Astrocyte (in vitro differentiated cells and primary cell): ENCODE measurements around the gene RGS16. TPM values are rescaled to one million over a fixed set of nuclear protein-coding genes. Genes with fewer than 3 reads are reported as not detected.
A peak's percentile ranks its signal among the peaks of the same experiment; 100 is the strongest.

Source experiments
- DNase-seq: peaks from one replicate; pipeline ENCODE4 v3.0.0-alpha.2; 2010; ENCODE audit warnings: low read depth
- FAIRE-seq: peaks from 2 replicates; lab custom pipeline; 2011; peaks lifted over from hg19 to GRCh38; lab: Jason Lieb, UNC
- H2AFZ ChIP-seq: 2 replicates; pipeline ENCODE4 v1.6.0; 2012; ENCODE audit warnings: low read depth, low read length, inconsistent platforms
- H3K27ac ChIP-seq: 2 replicates; pipeline ENCODE4 v1.5.1; 2011; ENCODE audit warnings: low read depth, low read length, inconsistent platforms
- H3K27me3 ChIP-seq: 2 replicates; pipeline ENCODE4 v1.6.0; 2011; ENCODE audit warnings: low read length, inconsistent platforms; ENCODE audit not compliant: insufficient read depth
- H3K36me3 ChIP-seq: 2 replicates; pipeline ENCODE4 v1.5.1; 2011; ENCODE audit warnings: low read length, inconsistent platforms; ENCODE audit not compliant: insufficient read depth
- H3K4me1 ChIP-seq: 2 replicates; pipeline ENCODE4 v1.5.1; 2011; ENCODE audit warnings: low read length, inconsistent platforms; ENCODE audit not compliant: insufficient read depth
- H3K4me2 ChIP-seq: 2 replicates; pipeline ENCODE4 v1.6.0; 2012; ENCODE audit warnings: low read length, inconsistent platforms
- H3K4me3 ChIP-seq: 2 replicates; pipeline ENCODE4 v1.5.1; 2011; ENCODE audit warnings: low read depth, mild to moderate bottlenecking, low read length, inconsistent platforms; ENCODE audit not compliant: insufficient read depth
- H3K79me2 ChIP-seq: 2 replicates; pipeline ENCODE4 v1.6.0; 2012; ENCODE audit warnings: mild to moderate bottlenecking, low read length, inconsistent platforms; ENCODE audit not compliant: insufficient read depth
- H3K9ac ChIP-seq: 2 replicates; pipeline ENCODE4 v1.6.0; 2012; ENCODE audit warnings: mild to moderate bottlenecking, low read length, inconsistent platforms
- H3K9me3 ChIP-seq: 2 replicates; pipeline ENCODE4 v1.5.1; 2012; ENCODE audit warnings: low read depth, mild to moderate bottlenecking, low read length, inconsistent platforms; ENCODE audit not compliant: insufficient read depth
- H4K20me1 ChIP-seq: 2 replicates; pipeline ENCODE4 v1.6.0; 2012; ENCODE audit warnings: low read length, inconsistent platforms; ENCODE audit not compliant: insufficient read depth
- H3K27ac Mint-ChIP-seq: one replicate; pipeline ENCODE4 v1.8.0; 2021; ENCODE audit warnings: mild to moderate bottlenecking, mixed read lengths; ENCODE audit not compliant: unreplicated experiment
- H3K27me3 Mint-ChIP-seq: one replicate; pipeline ENCODE4 v1.8.0; 2021; ENCODE audit warnings: low read depth, mixed read lengths; ENCODE audit not compliant: unreplicated experiment
- H3K36me3 Mint-ChIP-seq: one replicate; pipeline ENCODE4 v1.8.0; 2021; ENCODE audit warnings: low read depth, mixed read lengths; ENCODE audit not compliant: unreplicated experiment
- H3K4me1 Mint-ChIP-seq: one replicate; pipeline ENCODE4 v1.8.0; 2021; ENCODE audit warnings: low read depth, mixed read lengths; ENCODE audit not compliant: unreplicated experiment
- H3K4me3 Mint-ChIP-seq: one replicate; pipeline ENCODE4 v1.8.0; 2021; ENCODE audit warnings: mild to moderate bottlenecking, moderate library complexity, mixed read lengths; ENCODE audit not compliant: unreplicated experiment
- H3K9me3 Mint-ChIP-seq: one replicate; pipeline ENCODE4 v1.8.0; 2021; ENCODE audit warnings: mild to moderate bottlenecking, mixed read lengths; ENCODE audit not compliant: unreplicated experiment
- CTCF ChIP-seq: IDR thresholded peaks from 2 replicates; pipeline ENCODE4 v1.5.1; 2011; ENCODE audit warnings: low read depth, mild to moderate bottlenecking, inconsistent platforms, low read length, moderate library complexity; ENCODE audit not compliant: insufficient read depth
- EZH2 ChIP-seq: IDR thresholded peaks from 2 replicates; pipeline ENCODE4 v1.6.1; 2012; ENCODE audit warnings: mild to moderate bottlenecking, low read length, inconsistent platforms; ENCODE audit not compliant: insufficient read depth
- total RNA-seq: library from RNA; stranded (reverse); gene quantifications from 2 replicates; pipeline ENCODE4 v1.2.1, GENCODE V29; 2021

Gene RGS16
- total RNA-seq, 1 donor from 2014 or later = 4.3 TPM

- Mint-ChIP-seq H3K4me3 (peak overlapping the region; percentile 82), H3K36me3 (peaks cover 5% of the 10 kb centered on the region), H3K27ac (no peak overlapping the region), H3K4me1 (peaks cover 5% of the 10 kb centered on the region), H3K27me3 (peaks cover 12% of the 10 kb centered on the region), H3K9me3 (no peaks in the 10 kb centered on the region)
- Histone ChIP-seq H3K27me3 (peaks cover 8% of the 10 kb centered on the region), H2AFZ (no peak overlapping the region), H3K79me2 (no peaks in the 10 kb centered on the region), H3K4me1 (peaks cover 10% of the 10 kb centered on the region), H3K36me3 (no peaks in the 10 kb centered on the region), H4K20me1 (peaks cover 4% of the 10 kb centered on the region), H3K4me3 (no peak overlapping the region), H3K4me2 (peak overlapping the region; percentile 86), H3K9me3 (no peaks in the 10 kb centered on the region), H3K9ac (no peak overlapping the region), H3K27ac (no peak overlapping the region)
- no peak for TF ChIP-seq CTCF
- no peak for TF ChIP-seq EZH2
- FAIRE-seq (no peak), DNase-seq (no peak)
Measured at GRCh38 chr1:182602935-182603645, 1.1 kb downstream of the RGS16 start.

- H3K27me3 ChIP-seq = peaks cover 8% of the 10 kb centered on the region
- FAIRE-seq (no peak), DNase-seq (no peak)
- no peak overlapping the region for H3K9ac ChIP-seq
- no peaks in the 10 kb centered on the region for H3K9me3 Mint-ChIP-seq
- no peak overlapping the region for H2AFZ ChIP-seq
- H3K4me1 ChIP-seq = peaks cover 10% of the 10 kb centered on the region
- H3K79me2 ChIP-seq = no peaks in the 10 kb centered on the region
- no peak for TF ChIP-seq CTCF
- no peak for TF ChIP-seq EZH2
- no peak overlapping the region for H3K4me3 ChIP-seq
- no peak overlapping the region for H3K4me2 ChIP-seq
- no peak overlapping the region for H3K27ac Mint-ChIP-seq
- H3K27me3 Mint-ChIP-seq = peaks cover 17% of the 10 kb centered on the region
- H3K9me3 ChIP-seq = no peaks in the 10 kb centered on the region
- H3K4me1 Mint-ChIP-seq = peaks cover 5% of the 10 kb centered on the region
- H3K36me3 Mint-ChIP-seq = peaks cover 5% of the 10 kb centered on the region
- peaks cover 4% of the 10 kb centered on the region for H4K20me1 ChIP-seq
- H3K27ac ChIP-seq = no peak overlapping the region
- H3K36me3 ChIP-seq = no peaks in the 10 kb centered on the region
- H3K4me3 Mint-ChIP-seq = no peak overlapping the region
Measured at GRCh38 chr1:182601913-182602312, 2.3 kb downstream of the RGS16 start.

GRCh38 chr1:182601416-182601786, 2.8 kb downstream of the RGS16 start:
- Mint-ChIP-seq H3K27me3 (peaks cover 19% of the 10 kb centered on the region), H3K27ac (no peak overlapping the region), H3K4me1 (peaks cover 5% of the 10 kb centered on the region), H3K4me3 (no peak overlapping the region), H3K36me3 (peaks cover 5% of the 10 kb centered on the region), H3K9me3 (no peaks in the 10 kb centered on the region)
- no peak overlapping the region for H3K27ac ChIP-seq
- DNase-seq (peak; percentile 50), FAIRE-seq (no peak)
- no peak overlapping the region for H2AFZ ChIP-seq
- H3K36me3 ChIP-seq = no peaks in the 10 kb centered on the region
- no peak overlapping the region for H3K9ac ChIP-seq
- peaks cover 10% of the 10 kb centered on the region for H3K4me1 ChIP-seq
- H4K20me1 ChIP-seq = peaks cover 4% of the 10 kb centered on the region
- no peak overlapping the region for H3K4me3 ChIP-seq
- peaks cover 6% of the 10 kb centered on the region for H3K27me3 ChIP-seq
- peak; percentile 85 for TF ChIP-seq CTCF
- TF ChIP-seq EZH2 = no peak
- no peaks in the 10 kb centered on the region for H3K79me2 ChIP-seq
- H3K4me2 ChIP-seq = no peak overlapping the region
- no peaks in the 10 kb centered on the region for H3K9me3 ChIP-seq
